CD4-positive, alpha-beta T cell treated with Interleukin-2 at 100 ng/mL for 4 hours (primary cell): ENCODE measurements around the gene SLC7A5.
"Not testable (repeated sequence)": the region's sequence is repeated elsewhere in the genome, so short reads cannot be mapped to it uniquely, and the experiment has no call there.

Experiments
- DNase-seq: peaks from one replicate; pipeline ENCODE4 v3.0.0-alpha.2; 2020; ENCODE audit warnings: low spot score

Gene SLC7A5

GRCh38 chr16:87822108-87822970, 47.0 kb downstream of the SLC7A5 start:
- DNase-seq: no peak

GRCh38 chr16:87821376-87822107, 47.8 kb downstream of the SLC7A5 start:
- DNase-seq: no peak

GRCh38 chr16:87819983-87820382, 49.3 kb downstream of the SLC7A5 start:
- no peak for DNase-seq

GRCh38 chr16:87819282-87819681, 50.0 kb downstream of the SLC7A5 start:
- no peak for DNase-seq

- no peak for DNase-seq
Observed at GRCh38 chr16:87818533-87819161, 50.7 kb downstream of the SLC7A5 start.

GRCh38 chr16:87817910-87818309, 51.4 kb downstream of the SLC7A5 start:
- DNase-seq: no peak

- DNase-seq: not testable (repeated sequence)
Observed at GRCh38 chr16:87817370-87817769, 51.9 kb downstream of the SLC7A5 start.

- DNase-seq: no peak
Observed at GRCh38 chr16:87816507-87817100, 52.7 kb downstream of the SLC7A5 start.

GRCh38 chr16:87815567-87815966, 53.7 kb downstream of the SLC7A5 start:
- DNase-seq: no peak

GRCh38 chr16:87812200-87812656, 57.1 kb downstream of the SLC7A5 start:
- no peak for DNase-seq

GRCh38 chr16:87811454-87811853, 57.9 kb downstream of the SLC7A5 start:
- DNase-seq: not testable (repeated sequence)

GRCh38 chr16:87809150-87809902, 60.0 kb downstream of the SLC7A5 start:
- no peak for DNase-seq

- no peak for DNase-seq
Observed at GRCh38 chr16:87808108-87808507, 61.2 kb downstream of the SLC7A5 start.

GRCh38 chr16:87806641-87807546, 62.4 kb downstream of the SLC7A5 start:
- DNase-seq: peak; percentile 34

GRCh38 chr16:87806261-87806640, 63.1 kb downstream of the SLC7A5 start:
- DNase-seq: peak; percentile 3

- no peak for DNase-seq
Observed at GRCh38 chr16:87803385-87803784, 65.9 kb downstream of the SLC7A5 start.

- DNase-seq: no peak
Observed at GRCh38 chr16:87802670-87803069, 66.6 kb downstream of the SLC7A5 start.

- no peak for DNase-seq
Observed at GRCh38 chr16:87801679-87802259, 67.5 kb downstream of the SLC7A5 start.

GRCh38 chr16:87800497-87800896, 68.8 kb downstream of the SLC7A5 start:
- DNase-seq: no peak

GRCh38 chr16:87795336-87795735, 74.0 kb downstream of the SLC7A5 start:
- DNase-seq: no peak
